ENCODE results near the gene SLC35G3.
"Not testable (repeated sequence)": the region's sequence is repeated elsewhere in the genome, so short reads cannot be mapped to it uniquely, and the experiment has no call there.

SLC35G3 gene

DNA sequence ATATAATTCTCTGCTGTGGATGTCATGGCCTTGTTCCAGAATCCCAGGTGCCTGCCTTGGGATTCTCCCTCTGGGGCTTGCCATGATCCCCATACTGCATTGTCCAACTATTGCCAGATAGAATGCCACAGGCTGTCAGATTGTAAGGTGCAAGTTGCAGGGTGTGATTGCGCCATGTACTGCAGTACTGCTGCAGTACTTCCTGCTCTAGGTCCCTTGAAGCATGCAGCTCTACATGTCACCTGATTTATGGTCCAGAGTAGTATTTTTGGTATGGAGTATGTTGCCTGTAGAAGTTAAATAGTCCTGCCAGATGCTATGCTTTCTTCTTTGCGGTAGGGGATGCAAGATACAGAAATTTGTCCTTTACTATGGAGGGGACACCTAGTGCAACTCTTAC lies 41.7 kb upstream of the SLC35G3 start:
- ATAC-seq: no peak
- TF ChIP-seq, protein P1, sequence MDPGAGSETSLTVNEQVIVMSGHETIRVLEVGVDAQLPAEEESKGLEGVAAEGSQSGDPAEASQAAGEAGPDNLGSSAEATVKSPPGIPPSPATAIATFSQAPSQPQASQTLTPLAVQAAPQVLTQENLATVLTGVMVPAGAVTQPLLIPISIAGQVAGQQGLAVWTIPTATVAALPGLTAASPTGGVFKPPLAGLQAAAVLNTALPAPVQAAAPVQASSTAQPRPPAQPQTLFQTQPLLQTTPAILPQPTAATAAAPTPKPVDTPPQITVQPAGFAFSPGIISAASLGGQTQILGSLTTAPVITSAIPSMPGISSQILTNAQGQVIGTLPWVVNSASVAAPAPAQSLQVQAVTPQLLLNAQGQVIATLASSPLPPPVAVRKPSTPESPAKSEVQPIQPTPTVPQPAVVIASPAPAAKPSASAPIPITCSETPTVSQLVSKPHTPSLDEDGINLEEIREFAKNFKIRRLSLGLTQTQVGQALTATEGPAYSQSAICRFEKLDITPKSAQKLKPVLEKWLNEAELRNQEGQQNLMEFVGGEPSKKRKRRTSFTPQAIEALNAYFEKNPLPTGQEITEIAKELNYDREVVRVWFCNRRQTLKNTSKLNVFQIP (CRISPR knock-in tag; IDR thresholded peaks at IDR 0.05; ENCODE audit: borderline replicate concordance, low read depth): no peak
- TF ChIP-seq CSDC2 (CRISPR knock-in tag; IDR thresholded peaks at IDR 0.05) (no peak), OSR1 (CRISPR knock-in tag; IDR thresholded peaks at IDR 0.05) (no peak), ISL1 (CRISPR knock-in tag; IDR thresholded peaks at IDR 0.05) (no peak), ZFP3 (CRISPR knock-in tag; IDR thresholded peaks at IDR 0.05) (no peak)
- TF ChIP-seq, protein P2, sequence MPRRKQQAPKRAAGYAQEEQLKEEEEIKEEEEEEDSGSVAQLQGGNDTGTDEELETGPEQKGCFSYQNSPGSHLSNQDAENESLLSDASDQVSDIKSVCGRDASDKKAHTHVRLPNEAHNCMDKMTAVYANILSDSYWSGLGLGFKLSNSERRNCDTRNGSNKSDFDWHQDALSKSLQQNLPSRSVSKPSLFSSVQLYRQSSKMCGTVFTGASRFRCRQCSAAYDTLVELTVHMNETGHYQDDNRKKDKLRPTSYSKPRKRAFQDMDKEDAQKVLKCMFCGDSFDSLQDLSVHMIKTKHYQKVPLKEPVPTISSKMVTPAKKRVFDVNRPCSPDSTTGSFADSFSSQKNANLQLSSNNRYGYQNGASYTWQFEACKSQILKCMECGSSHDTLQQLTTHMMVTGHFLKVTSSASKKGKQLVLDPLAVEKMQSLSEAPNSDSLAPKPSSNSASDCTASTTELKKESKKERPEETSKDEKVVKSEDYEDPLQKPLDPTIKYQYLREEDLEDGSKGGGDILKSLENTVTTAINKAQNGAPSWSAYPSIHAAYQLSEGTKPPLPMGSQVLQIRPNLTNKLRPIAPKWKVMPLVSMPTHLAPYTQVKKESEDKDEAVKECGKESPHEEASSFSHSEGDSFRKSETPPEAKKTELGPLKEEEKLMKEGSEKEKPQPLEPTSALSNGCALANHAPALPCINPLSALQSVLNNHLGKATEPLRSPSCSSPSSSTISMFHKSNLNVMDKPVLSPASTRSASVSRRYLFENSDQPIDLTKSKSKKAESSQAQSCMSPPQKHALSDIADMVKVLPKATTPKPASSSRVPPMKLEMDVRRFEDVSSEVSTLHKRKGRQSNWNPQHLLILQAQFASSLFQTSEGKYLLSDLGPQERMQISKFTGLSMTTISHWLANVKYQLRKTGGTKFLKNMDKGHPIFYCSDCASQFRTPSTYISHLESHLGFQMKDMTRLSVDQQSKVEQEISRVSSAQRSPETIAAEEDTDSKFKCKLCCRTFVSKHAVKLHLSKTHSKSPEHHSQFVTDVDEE (CRISPR knock-in tag; IDR thresholded peaks at IDR 0.05): no peak
- TF ChIP-seq, protein P3, sequence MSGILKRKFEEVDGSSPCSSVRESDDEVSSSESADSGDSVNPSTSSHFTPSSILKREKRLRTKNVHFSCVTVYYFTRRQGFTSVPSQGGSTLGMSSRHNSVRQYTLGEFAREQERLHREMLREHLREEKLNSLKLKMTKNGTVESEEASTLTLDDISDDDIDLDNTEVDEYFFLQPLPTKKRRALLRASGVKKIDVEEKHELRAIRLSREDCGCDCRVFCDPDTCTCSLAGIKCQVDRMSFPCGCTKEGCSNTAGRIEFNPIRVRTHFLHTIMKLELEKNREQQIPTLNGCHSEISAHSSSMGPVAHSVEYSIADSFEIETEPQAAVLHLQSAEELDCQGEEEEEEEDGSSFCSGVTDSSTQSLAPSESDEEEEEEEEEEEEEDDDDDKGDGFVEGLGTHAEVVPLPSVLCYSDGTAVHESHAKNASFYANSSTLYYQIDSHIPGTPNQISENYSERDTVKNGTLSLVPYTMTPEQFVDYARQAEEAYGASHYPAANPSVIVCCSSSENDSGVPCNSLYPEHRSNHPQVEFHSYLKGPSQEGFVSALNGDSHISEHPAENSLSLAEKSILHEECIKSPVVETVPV (CRISPR knock-in tag; IDR thresholded peaks at IDR 0.05): no peak

DNA sequence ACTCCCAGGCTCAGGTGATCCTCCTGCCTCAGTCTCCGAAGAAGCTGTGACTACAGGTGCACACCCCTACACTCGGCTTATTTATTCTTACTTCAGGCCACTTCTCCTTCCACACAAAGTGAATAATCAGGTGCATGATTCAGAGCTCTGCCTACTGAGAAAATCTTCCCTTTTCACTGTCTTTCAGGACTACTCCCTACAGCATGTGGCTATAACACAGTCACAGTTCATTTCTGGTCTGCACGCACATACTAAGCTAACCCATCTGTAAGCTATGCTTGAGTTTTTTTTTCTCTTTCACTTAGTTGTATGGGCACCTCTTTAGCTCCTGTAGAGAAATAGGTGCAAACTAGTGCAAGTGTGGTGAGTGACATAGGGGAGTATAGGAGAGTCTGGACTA lies 41.1 kb upstream of the SLC35G3 start:
- ATAC-seq: no peak
- TF ChIP-seq SNAI2 (CRISPR knock-in tag; IDR thresholded peaks at IDR 0.05): no peak
- no peak for TF ChIP-seq ZNF70 (CRISPR knock-in tag; IDR thresholded peaks at IDR 0.05)
- TF ChIP-seq, protein P1 (CRISPR knock-in tag; IDR thresholded peaks at IDR 0.05; ENCODE audit: borderline replicate concordance, low read depth): no peak
- TF ChIP-seq, protein P2 (CRISPR knock-in tag; IDR thresholded peaks at IDR 0.05): no peak
- TF ChIP-seq OSR1 (CRISPR knock-in tag; IDR thresholded peaks at IDR 0.05): no peak

DNA sequence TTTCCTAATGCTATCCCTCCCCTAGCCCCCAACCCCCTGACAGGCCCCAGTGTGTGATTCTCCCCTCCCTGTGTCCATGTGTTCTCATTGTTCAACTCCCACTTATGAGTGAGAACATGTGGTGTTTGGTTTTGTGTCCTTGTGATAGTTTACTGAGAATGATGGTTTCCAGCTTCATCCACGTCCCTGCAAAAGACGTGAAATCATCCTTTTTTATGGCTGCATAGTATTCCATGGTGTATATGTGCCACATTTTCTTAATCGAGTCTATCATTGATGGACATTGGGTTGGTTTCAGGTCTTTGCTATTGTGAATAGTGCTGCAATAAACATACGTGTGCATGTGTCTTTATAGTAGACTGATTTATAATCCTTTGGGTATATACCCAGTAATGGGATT lies 40.1 kb upstream of the SLC35G3 start:
- ATAC-seq: not testable (repeated sequence)

DNA sequence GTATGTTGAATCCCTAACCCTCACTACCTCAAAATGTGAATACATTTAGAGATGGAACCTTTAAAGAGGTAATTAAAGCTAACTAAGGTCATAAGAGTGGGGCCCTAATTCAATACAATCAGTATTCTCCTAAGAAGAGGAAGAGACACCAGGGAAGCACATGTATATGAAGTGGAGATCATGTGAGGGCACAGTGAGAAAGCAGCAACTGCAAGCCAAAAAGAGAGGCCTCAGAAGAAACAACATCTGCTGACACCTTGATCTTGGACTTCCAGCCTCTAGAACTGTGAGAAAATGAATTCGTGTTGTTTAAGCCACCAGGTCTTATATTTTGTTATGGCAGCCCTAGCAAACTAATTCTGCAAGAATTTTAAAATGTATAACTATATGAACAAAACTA lies 35.4 kb upstream of the SLC35G3 start:
- ATAC-seq: no peak
- no peak for TF ChIP-seq BACH2 (CRISPR knock-in tag; IDR thresholded peaks at IDR 0.05; ENCODE audit: borderline replicate concordance)
- TF ChIP-seq CSDC2 (CRISPR knock-in tag; IDR thresholded peaks at IDR 0.05): no peak
- TF ChIP-seq ZNF565 (CRISPR knock-in tag; conservative IDR thresholded peaks at IDR 0.05; ENCODE audit: low read depth): no peak
- TF ChIP-seq, protein P1 (CRISPR knock-in tag; IDR thresholded peaks at IDR 0.05; ENCODE audit: borderline replicate concordance, low read depth): no peak
- TF ChIP-seq ZNF8 (CRISPR knock-in tag; IDR thresholded peaks at IDR 0.05): no peak
- TF ChIP-seq PPARA (CRISPR knock-in tag; IDR thresholded peaks at IDR 0.05; ENCODE audit: borderline replicate concordance): no peak
- TF ChIP-seq TCF4 (CRISPR knock-in tag; IDR thresholded peaks at IDR 0.05; ENCODE audit: borderline replicate concordance): no peak
- TF ChIP-seq, protein P4, sequence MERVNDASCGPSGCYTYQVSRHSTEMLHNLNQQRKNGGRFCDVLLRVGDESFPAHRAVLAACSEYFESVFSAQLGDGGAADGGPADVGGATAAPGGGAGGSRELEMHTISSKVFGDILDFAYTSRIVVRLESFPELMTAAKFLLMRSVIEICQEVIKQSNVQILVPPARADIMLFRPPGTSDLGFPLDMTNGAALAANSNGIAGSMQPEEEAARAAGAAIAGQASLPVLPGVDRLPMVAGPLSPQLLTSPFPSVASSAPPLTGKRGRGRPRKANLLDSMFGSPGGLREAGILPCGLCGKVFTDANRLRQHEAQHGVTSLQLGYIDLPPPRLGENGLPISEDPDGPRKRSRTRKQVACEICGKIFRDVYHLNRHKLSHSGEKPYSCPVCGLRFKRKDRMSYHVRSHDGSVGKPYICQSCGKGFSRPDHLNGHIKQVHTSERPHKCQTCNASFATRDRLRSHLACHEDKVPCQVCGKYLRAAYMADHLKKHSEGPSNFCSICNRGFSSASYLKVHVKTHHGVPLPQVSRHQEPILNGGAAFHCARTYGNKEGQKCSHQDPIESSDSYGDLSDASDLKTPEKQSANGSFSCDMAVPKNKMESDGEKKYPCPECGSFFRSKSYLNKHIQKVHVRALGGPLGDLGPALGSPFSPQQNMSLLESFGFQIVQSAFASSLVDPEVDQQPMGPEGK (CRISPR knock-in tag; IDR thresholded peaks at IDR 0.05; ENCODE audit: borderline replicate concordance): no peak
- TF ChIP-seq OSR1 (CRISPR knock-in tag; IDR thresholded peaks at IDR 0.05): no peak
- no peak for TF ChIP-seq ZC3H10 (CRISPR knock-in tag; IDR thresholded peaks at IDR 0.05)
- TF ChIP-seq, protein P3 (CRISPR knock-in tag; IDR thresholded peaks at IDR 0.05): no peak
- TF ChIP-seq, protein P5, sequence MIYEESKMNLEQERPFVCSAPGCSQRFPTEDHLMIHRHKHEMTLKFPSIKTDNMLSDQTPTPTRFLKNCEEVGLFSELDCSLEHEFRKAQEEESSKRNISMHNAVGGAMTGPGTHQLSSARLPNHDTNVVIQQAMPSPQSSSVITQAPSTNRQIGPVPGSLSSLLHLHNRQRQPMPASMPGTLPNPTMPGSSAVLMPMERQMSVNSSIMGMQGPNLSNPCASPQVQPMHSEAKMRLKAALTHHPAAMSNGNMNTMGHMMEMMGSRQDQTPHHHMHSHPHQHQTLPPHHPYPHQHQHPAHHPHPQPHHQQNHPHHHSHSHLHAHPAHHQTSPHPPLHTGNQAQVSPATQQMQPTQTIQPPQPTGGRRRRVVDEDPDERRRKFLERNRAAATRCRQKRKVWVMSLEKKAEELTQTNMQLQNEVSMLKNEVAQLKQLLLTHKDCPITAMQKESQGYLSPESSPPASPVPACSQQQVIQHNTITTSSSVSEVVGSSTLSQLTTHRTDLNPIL (CRISPR knock-in tag; IDR thresholded peaks at IDR 0.05; ENCODE audit: low read depth): no peak
- no peak for TF ChIP-seq RARB (CRISPR knock-in tag; IDR thresholded peaks at IDR 0.05)
- TF ChIP-seq ZNF70 (CRISPR knock-in tag; IDR thresholded peaks at IDR 0.05): no peak
